NCI-H1694 treated with DMSO at 0.1 percent for 48 hours (cell line): ENCODE results near the gene TUBG1.
"Not testable (repeated sequence)": the region's sequence is repeated elsewhere in the genome, so short reads cannot be mapped to it uniquely, and the experiment has no call there.

Source experiments
- DNase-seq: peaks from one replicate; lab custom pipeline; 2025; lab: John Stamatoyannopoulos, UW

Gene TUBG1

DNA sequence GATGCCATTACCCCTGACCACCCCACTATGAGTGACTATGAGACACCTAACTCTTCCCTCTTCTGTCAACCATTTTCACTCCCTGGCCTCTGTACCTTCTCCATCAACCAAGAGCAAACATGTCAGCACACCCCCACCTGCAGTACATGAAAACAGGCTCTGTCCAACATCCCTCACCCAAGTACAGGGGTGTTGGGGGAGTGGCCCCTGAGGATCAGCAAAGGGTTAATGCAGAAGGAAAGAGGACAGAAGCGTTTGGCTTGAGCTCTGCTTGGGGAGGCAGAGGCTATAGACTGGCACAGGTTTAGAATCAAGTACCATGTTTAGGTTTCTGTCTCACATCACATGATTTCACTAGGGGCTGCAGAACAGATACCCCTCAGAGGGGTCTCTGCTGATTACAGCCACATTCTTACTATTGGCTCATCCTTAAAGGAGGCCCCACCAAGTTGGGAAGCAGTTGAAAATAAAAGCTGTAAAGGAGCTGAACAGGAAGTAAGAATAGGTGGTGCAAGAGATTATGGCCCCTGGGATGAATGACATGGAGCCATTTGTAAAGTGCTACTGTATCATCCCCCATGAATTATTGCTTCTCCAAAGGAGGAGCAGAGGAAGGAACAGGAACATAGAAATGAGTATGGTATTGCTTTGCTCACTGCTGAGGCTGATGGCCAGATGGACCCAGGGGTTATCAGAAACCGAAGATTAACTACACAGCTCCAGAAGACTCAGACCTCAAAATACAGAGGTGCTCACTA is 29.5 kb upstream of the TUBG1 start:
- DNase-seq: no peak

- DNase-seq: no peak
Measured at GRCh38 chr17:42581744-42582270, 27.7 kb upstream of the TUBG1 start.

- no peak for DNase-seq
Measured at GRCh38 chr17:42584880-42585279, 24.6 kb upstream of the TUBG1 start.

DNA sequence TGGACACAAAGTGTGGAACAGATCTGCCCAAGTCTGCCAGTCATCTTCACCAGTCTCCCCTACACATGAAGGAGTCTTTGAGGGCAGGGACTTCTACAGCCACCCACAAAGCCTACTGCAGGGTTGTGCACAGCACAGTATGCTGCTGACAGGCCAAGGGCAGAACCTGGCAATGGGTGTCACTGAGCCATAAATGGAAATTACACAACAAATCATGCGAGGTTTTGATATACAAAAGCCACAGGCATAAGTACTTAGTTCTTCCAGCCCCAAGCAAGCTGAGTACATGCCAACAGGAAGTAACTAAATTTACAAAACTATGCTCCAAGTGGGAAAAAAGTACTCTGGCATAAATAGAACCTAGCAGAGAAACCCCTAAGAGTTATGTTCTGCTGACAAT is 24.1 kb upstream of the TUBG1 start:
- DNase-seq: no peak

DNA sequence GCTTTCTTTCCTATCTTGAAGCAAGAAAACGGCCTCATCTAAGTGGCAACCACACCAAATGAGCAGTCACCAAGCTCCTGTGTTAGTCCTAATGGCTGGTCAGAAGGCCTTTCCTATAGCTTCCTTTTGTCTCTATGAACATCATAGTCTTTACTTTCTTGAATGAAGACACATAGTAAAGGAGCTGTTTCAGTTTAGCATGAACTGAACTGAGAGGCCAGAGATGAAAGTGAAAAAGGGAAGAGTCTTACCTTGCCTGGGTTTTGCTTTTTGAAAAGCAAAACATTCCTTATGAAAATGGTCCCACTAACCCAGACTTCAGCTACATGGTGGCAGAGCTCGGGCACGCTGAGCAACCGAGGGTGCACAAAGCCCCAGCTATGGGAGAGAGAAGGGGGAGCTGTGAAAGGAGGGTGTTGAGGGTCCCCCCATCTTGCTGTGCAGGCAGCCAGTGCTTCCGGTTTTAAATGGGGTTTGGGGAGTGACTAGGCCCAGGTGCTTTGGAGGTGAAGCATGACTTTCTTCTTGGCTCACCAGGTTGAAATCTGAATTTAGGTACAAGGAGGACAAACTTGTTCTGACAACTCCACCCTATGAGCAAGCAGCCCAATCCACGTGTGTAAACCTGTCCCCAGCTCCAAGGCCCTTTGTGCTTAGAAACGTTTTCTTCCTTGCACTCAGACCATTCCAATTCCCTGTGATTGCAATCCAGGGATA is 22.8 kb upstream of the TUBG1 start:
- no peak for DNase-seq

DNA sequence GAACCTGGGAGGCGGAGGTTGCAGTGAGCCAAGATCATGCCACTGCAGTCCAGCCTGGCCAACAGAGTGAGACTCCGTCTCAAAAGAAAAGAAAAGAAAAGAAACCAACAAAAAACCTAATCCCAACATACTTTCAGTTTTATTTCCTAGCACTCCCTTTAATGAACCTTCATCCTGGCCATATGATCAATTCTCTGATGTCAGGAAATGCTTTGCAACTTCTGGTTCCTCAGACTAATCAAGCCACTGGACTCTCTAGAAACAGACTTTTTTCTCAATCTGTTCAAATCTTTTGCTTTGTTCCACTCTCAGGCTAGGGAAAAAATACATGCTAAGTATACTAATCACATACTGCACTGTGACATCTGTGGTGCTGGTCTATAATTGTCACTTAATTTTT is 18.6 kb upstream of the TUBG1 start:
- DNase-seq: no peak

DNA sequence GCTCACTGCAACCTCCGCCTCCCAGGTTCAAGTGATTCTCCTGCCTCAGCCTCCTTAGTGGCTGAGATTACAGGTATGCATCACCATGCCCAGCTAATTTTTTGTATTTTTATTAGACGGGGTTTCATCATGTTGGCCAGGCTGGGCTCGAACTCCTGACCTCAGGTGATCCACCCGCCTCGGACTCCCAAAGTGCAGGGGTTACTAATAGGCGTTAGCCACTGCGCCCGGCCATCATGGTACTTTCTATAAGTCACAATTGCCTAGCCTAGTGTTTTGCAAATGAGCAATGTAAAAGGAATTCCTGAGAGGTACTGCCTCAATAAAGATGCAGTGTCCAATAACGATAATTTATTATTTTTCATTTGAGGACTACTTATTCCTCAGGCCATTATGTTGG is 18.1 kb upstream of the TUBG1 start:
- no peak for DNase-seq

GRCh38 chr17:42596386-42596785 is 13.1 kb upstream of the TUBG1 start:
- DNase-seq: no peak

DNA sequence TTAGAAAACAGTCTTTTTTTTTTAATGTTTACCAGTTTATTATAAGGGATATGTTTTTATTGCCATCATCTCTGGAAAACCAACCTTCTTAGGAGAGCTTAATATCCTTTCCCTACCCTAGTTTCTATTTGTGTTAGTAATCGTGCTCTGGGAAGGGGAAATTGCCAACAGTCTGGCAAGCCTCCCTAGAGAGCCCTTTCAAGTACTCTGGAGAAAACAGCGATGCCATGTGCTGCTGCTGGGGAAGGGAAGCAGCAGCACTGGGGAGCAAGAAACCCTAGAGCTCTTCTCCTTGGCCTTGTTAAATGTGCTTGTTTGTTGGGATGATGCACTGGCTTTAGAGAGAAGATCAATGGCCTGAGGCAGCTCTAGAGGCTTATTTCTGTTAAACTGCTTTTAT is 10.6 kb upstream of the TUBG1 start:
- no peak for DNase-seq

GRCh38 chr17:42603318-42603717 is 6.2 kb upstream of the TUBG1 start:
- DNase-seq: no peak

GRCh38 chr17:42607769-42608168 is 1.7 kb upstream of the TUBG1 start:
- DNase-seq: no peak

DNA sequence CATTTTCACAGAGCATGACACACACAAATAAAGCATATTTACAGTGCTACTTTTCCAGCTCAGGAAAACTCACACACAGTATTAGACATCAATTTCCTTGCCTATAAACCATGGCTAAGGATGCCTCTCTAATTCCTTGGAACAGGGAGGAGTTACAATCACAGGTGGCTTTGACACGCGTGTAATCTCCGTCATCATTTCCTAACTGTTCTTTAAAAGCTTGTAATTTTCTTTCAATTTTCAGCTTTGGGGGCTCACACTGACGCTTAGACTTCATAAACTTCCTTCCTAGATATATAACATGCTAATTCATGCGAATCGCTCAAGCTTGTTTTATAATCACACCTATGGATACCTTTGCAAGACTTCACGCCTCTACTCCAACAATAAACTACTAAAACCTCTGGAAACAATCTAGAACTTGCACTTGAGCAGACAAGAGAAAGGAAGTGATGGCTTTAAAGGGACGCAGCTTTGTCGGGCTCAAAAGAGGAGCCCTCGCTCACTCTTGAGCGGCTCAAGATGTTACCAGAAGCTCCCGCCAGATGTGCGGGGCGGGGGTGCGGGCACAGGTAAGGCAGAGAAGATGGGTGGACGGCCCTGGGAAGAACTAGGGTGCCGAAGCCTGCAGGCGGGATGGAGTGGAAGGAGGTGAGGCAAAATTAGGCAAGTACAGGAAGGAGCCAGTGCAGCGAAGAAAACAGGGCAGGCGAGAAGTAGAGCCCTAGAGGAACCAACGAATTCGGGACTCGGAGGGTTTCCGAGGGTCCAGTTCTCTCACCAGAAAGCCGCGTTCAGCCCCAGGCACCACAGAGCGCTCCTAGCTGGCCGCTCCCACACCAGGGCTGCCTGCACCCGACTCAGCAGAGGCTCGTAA is 940 bp upstream of the TUBG1 start:
- DNase-seq: no peak

DNA sequence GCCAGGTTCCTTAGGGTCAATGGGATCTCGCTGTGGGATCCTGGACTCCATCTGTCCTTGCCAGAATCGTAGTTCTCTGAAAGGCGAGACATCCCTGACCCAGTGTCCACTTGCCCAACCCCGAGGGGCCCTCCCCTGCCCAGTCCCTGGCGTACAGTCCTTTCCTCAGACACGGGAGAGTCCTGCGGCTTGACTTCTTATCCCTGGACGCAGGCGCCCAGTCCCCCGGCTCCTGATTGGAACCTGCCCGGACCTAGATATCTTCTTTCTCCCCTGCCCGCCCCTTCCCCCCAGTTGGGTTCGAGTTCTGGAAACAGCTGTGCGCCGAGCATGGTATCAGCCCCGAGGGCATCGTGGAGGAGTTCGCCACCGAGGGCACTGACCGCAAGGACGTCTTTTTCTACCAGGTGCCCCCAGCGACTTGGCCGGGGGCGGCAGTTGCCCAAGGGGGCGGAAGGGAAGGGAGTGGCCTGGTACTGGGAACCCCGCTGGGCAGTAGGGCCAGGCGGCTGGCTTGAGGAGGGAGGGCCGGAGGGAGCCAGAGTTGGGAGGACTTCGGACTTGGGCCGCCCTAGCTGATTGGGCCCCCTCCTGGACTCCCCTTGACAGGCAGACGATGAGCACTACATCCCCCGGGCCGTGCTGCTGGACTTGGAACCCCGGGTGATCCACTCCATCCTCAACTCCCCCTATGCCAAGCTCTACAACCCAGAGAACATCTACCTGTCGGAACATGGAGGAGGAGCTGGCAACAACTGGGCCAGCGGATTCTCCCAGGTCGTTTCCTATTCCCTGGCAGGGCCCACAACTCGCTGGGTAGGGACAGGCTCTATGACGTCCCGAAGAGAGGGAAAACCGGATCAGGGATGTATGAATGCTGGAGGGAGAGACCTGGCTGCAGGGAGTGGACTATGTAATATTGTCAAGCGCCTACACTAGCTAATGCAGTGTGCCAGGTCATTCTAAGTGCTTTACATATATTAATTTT is 625 bp downstream of the TUBG1 start:
- DNase-seq: not testable (repeated sequence)

GRCh38 chr17:42612013-42612412 is 2.5 kb downstream of the TUBG1 start:
- no peak for DNase-seq

DNA sequence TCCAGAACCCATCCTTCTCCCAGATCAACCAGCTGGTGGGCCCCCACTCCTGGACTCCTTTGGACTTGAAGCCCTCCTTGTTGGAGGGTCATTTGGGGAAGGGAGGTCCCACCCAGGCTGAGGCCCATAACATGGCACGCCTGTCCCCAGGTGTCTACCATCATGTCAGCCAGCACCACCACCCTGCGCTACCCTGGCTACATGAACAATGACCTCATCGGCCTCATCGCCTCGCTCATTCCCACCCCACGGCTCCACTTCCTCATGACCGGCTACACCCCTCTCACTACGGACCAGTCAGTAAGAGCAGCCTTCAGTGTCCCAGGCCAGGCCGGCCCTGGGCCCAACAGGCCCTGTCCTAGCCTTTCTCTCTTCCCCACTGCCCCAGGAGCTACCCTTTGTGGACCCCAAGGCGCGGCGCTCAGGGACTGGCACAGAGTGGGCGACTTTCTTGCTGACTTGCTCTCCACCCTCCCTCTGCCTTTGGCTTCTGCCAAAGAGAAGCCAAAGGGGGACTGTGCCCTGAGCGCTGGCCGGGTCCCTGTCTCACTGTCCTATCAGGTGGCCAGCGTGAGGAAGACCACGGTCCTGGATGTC is 4.3 kb downstream of the TUBG1 start:
- no peak for DNase-seq

DNA sequence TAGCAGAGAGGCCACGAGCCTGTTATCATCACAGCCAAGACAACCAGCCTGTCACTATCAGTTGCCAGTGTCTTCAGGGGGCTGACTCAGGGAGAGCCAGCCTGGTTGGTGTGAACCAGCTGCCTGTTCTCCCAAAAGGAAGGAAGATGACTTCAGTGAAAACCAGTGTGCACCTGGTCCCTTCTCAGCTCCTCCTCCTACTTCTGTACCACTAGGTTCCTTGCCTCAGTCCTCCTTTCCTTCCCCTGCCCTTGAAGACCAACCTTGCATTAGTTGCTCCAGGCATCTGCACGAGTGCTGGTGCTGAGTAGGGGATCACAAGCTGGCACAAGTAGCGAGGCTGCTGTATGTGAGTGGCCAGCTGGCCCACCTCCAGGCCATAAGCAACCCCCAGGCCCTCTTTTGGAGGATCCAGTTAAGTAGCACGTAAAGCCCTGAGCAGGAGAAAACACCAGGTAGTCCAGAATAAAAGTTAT is 8.5 kb downstream of the TUBG1 start:
- no peak for DNase-seq

GRCh38 chr17:42618442-42619150 is 9.1 kb downstream of the TUBG1 start:
- DNase-seq: peak; percentile 7

GRCh38 chr17:42621987-42622386 is 12.5 kb downstream of the TUBG1 start:
- DNase-seq: not testable (repeated sequence)

GRCh38 chr17:42623271-42623670 is 13.8 kb downstream of the TUBG1 start:
- no peak for DNase-seq
